Karpas-422 (cell line): ENCODE measurements around the gene POU2F3. TPM values are rescaled to one million over a fixed set of nuclear protein-coding genes. Genes with fewer than 3 reads are reported as not detected.

Source experiments
- DNase-seq: peaks from one replicate; pipeline ENCODE4 v3.0.0-alpha.2; 2015
- H2AFZ ChIP-seq: fragments of 200-600 bp; sonication (generic); 2 replicates; pipeline ENCODE4 v1.6.1; 2014; ENCODE audit warnings: antibody characterized with exemption, low read length, mixed read lengths
- H3K27ac ChIP-seq: fragments of 200-600 bp; sonication (generic); 2 replicates; pipeline ENCODE4 v1.5.1; 2014; ENCODE audit warnings: mild to moderate bottlenecking, low read length, moderate library complexity
- H3K27me3 ChIP-seq: fragments of 200-600 bp; sonication (generic); 2 replicates; pipeline ENCODE4 v1.6.1; 2014; ENCODE audit warnings: low read length, mixed read lengths
- H3K36me3 ChIP-seq: fragments of 200-600 bp; sonication (generic); 2 replicates; pipeline ENCODE4 v1.6.1; 2014; ENCODE audit warnings: low read length, mixed read lengths; ENCODE audit not compliant: insufficient read depth
- H3K4me1 ChIP-seq: fragments of 200-600 bp; sonication (generic); 2 replicates; pipeline ENCODE4 v1.6.1; 2014; ENCODE audit warnings: mild to moderate bottlenecking, low read length, mixed read lengths
- H3K4me2 ChIP-seq: fragments of 200-600 bp; sonication (generic); 2 replicates; pipeline ENCODE4 v1.6.1; 2014; ENCODE audit warnings: low read length, low read depth, mild to moderate bottlenecking; ENCODE audit not compliant: poor library complexity, severe bottlenecking
- H3K4me3 ChIP-seq: fragments of 200-600 bp; sonication (generic); 2 replicates; pipeline ENCODE4 v1.5.1; 2014; ENCODE audit warnings: mild to moderate bottlenecking, antibody characterized with exemption, low read length, mixed read lengths
- H3K79me2 ChIP-seq: fragments of 200-600 bp; sonication (generic); 2 replicates; pipeline ENCODE4 v1.6.1; 2014; ENCODE audit warnings: mild to moderate bottlenecking, low read length, mixed read lengths
- H3K9ac ChIP-seq: fragments of 200-600 bp; sonication (generic); 2 replicates; pipeline ENCODE4 v1.6.0; 2014; ENCODE audit warnings: low read length
- H3K9me2 ChIP-seq: fragments of 200-600 bp; sonication (generic), shearing (Covaris generic); replicated peaks from 2 replicates; pipeline ENCODE4 v1.6.0; 2014; ENCODE audit warnings: mild to moderate bottlenecking, low read length, moderate library complexity; ENCODE audit not compliant: insufficient read depth
- H3K9me3 ChIP-seq: fragments of 300-700, 200-600 bp; sonication (generic); 2 replicates; pipeline ENCODE4 v1.6.1; 2014; ENCODE audit warnings: low read length, mixed read lengths
- H4K20me1 ChIP-seq: fragments of 200-600 bp; sonication (generic); 2 replicates; pipeline ENCODE4 v1.6.1; 2014; ENCODE audit warnings: mild to moderate bottlenecking, antibody characterized with exemption, low read length, low read depth; ENCODE audit not compliant: insufficient read depth
- total RNA-seq: library from RNA; depleted of rRNA; stranded (reverse); fragments of >200 nt; shearing (Covaris generic); gene quantifications from 2 replicates; pipeline ENCODE4 v1.2.3, GENCODE V29; 2014; ENCODE audit warnings: low replicate concordance

The POU2F3 gene
- total RNA-seq, 1 experiment from 2014 or later = not detected

- no peaks in the 10 kb centered on the region for H3K4me1 ChIP-seq
- no peaks in the 10 kb centered on the region for H3K9me2 ChIP-seq
- no peak overlapping the region for H3K9ac ChIP-seq
- H2AFZ ChIP-seq = no peak overlapping the region
- H3K27me3 ChIP-seq = no peaks in the 10 kb centered on the region
- no peaks in the 10 kb centered on the region for H3K36me3 ChIP-seq
- H3K27ac ChIP-seq = no peak overlapping the region
- H3K9me3 ChIP-seq = no peaks in the 10 kb centered on the region
- no peaks in the 10 kb centered on the region for H3K79me2 ChIP-seq
- DNase-seq = no peak
- H3K4me3 ChIP-seq = no peak overlapping the region
- no peaks in the 10 kb centered on the region for H4K20me1 ChIP-seq
- no peak overlapping the region for H3K4me2 ChIP-seq
Observed at GRCh38 chr11:120197977-120198376, 42.0 kb upstream of the POU2F3 start.

- Histone ChIP-seq H3K27ac (no peak overlapping the region), H3K4me3 (no peak overlapping the region), H3K4me2 (no peak overlapping the region), H3K27me3 (no peaks in the 10 kb centered on the region), H3K9me3 (no peaks in the 10 kb centered on the region), H3K9ac (no peak overlapping the region), H3K4me1 (no peaks in the 10 kb centered on the region), H3K36me3 (no peaks in the 10 kb centered on the region), H3K9me2 (no peaks in the 10 kb centered on the region), H2AFZ (no peak overlapping the region), H4K20me1 (no peaks in the 10 kb centered on the region), H3K79me2 (no peaks in the 10 kb centered on the region)
- no peak for DNase-seq
Observed at GRCh38 chr11:120198403-120198786, 41.5 kb upstream of the POU2F3 start.

GRCh38 chr11:120198787-120199469 is 41.0 kb upstream of the POU2F3 start:
- Histone ChIP-seq H3K79me2 (no peaks in the 10 kb centered on the region), H3K9ac (no peak overlapping the region), H3K27ac (no peak overlapping the region), H2AFZ (no peak overlapping the region), H3K9me3 (no peaks in the 10 kb centered on the region), H3K4me3 (no peak overlapping the region), H3K27me3 (no peaks in the 10 kb centered on the region), H3K9me2 (no peaks in the 10 kb centered on the region), H3K4me1 (no peaks in the 10 kb centered on the region), H3K36me3 (no peaks in the 10 kb centered on the region), H3K4me2 (no peak overlapping the region), H4K20me1 (no peaks in the 10 kb centered on the region)
- DNase-seq = no peak

GRCh38 chr11:120199613-120200012 is 40.3 kb upstream of the POU2F3 start:
- DNase-seq = no peak
- H3K4me2 ChIP-seq = no peak overlapping the region

DNA sequence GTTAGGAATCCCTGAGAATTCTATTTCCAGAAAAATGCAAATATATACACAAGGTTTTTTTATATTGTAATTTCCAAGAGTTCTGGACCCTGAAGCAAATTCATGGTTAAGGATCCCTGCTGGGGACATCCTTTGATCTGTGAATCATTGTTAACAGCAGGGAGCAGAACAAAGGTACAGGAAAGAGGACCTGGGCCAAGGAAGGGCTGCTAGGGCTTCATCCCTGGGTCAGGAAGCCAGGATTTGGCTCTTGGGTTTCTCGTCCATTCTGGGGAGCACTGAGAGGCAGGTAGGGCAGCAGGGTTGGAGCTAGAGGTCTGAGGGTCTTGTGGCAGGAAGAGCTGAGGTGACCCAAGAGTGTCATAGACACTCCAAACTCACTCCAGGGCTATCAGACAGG is 39.3 kb upstream of the POU2F3 start:
- Histone ChIP-seq H3K4me2 (no peak overlapping the region), H3K79me2 (no peaks in the 10 kb centered on the region), H3K4me3 (no peak overlapping the region)

More at GRCh38 chr11:120199613-120200012, 40.3 kb upstream of the POU2F3 start:
- Histone ChIP-seq H4K20me1 (no peaks in the 10 kb centered on the region), H3K9me2 (no peaks in the 10 kb centered on the region), H3K27ac (no peak overlapping the region), H3K79me2 (no peaks in the 10 kb centered on the region), H3K36me3 (no peaks in the 10 kb centered on the region), H3K27me3 (no peaks in the 10 kb centered on the region), H3K4me3 (no peak overlapping the region), H3K9me3 (no peaks in the 10 kb centered on the region), H3K9ac (no peak overlapping the region), H2AFZ (no peak overlapping the region), H3K4me1 (no peaks in the 10 kb centered on the region)

DNA sequence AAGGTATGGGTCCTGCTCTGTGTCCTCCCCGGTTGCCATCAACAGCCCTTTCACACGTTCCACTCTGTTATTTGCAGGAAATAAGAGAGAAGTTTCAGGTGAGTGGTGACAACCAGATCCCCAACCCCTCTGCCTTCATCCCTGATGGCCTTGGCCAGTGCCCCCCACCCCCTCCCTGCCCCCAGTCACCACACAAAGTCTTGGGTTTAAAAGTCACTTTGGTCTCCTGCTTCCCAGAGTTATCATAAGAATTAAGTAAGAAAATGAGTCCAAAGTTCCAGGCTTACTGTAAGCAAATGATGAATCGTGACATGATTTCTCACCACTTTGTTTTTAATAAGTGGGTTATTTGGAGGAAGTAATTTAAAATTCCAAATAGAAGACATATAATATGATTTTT is 38.3 kb upstream of the POU2F3 start:
- no peak overlapping the region for H3K4me3 ChIP-seq
- no peaks in the 10 kb centered on the region for H3K9me3 ChIP-seq
- DNase-seq = no peak
- H3K4me1 ChIP-seq = no peaks in the 10 kb centered on the region
- no peak overlapping the region for H2AFZ ChIP-seq
- no peak overlapping the region for H3K27ac ChIP-seq
- no peaks in the 10 kb centered on the region for H3K9me2 ChIP-seq
- no peaks in the 10 kb centered on the region for H3K36me3 ChIP-seq
- H4K20me1 ChIP-seq = no peaks in the 10 kb centered on the region
- no peaks in the 10 kb centered on the region for H3K79me2 ChIP-seq
- H3K27me3 ChIP-seq = no peaks in the 10 kb centered on the region
- no peak overlapping the region for H3K9ac ChIP-seq
- H3K4me2 ChIP-seq = no peak overlapping the region

More for the DNA sequence above, 39.3 kb upstream of the POU2F3 start:
- Histone ChIP-seq H3K4me1 (no peaks in the 10 kb centered on the region), H2AFZ (no peak overlapping the region), H3K27ac (no peak overlapping the region), H3K27me3 (no peaks in the 10 kb centered on the region), H3K9ac (no peak overlapping the region), H4K20me1 (no peaks in the 10 kb centered on the region), H3K9me3 (no peaks in the 10 kb centered on the region), H3K9me2 (no peaks in the 10 kb centered on the region), H3K36me3 (no peaks in the 10 kb centered on the region)
- no peak for DNase-seq

DNA sequence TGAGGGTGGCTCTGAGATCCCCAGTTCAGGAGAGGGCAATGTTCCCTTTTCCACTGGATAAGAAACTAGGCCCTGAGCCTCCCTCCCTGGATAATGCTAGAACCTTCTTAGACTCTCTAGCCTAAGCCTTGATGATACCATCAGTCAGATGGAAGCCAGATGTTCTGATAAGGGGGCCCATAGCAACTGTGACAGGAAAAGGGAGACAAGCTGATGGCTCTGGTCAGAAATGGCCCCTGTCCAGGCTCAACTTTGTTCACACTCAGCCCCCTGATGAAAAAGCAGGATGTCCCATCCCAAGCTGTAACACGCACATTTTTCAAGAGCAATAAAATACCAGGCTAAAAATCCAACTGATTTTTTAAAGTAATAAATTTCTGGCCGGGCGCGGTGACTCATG is 36.3 kb upstream of the POU2F3 start:
- no peaks in the 10 kb centered on the region for H3K79me2 ChIP-seq
- no peak overlapping the region for H3K4me3 ChIP-seq
- no peaks in the 10 kb centered on the region for H3K27me3 ChIP-seq
- no peak for DNase-seq
- H3K9me3 ChIP-seq = no peaks in the 10 kb centered on the region
- H3K4me1 ChIP-seq = no peaks in the 10 kb centered on the region
- H3K9ac ChIP-seq = no peak overlapping the region
- no peak overlapping the region for H3K27ac ChIP-seq
- H2AFZ ChIP-seq = no peak overlapping the region
- H3K36me3 ChIP-seq = no peaks in the 10 kb centered on the region
- H3K9me2 ChIP-seq = no peaks in the 10 kb centered on the region
- H3K4me2 ChIP-seq = no peak overlapping the region
- H4K20me1 ChIP-seq = no peaks in the 10 kb centered on the region

- no peaks in the 10 kb centered on the region for H3K79me2 ChIP-seq
- no peak overlapping the region for H3K4me2 ChIP-seq
- no peak overlapping the region for H2AFZ ChIP-seq
- no peak overlapping the region for H3K27ac ChIP-seq
- H3K9ac ChIP-seq = no peak overlapping the region
- H3K27me3 ChIP-seq = no peaks in the 10 kb centered on the region
- H3K36me3 ChIP-seq = no peaks in the 10 kb centered on the region
- H3K4me1 ChIP-seq = peaks cover 4% of the 10 kb centered on the region; the same call in 1 of the 2 replicates
- no peak overlapping the region for H3K4me3 ChIP-seq
- DNase-seq = no peak
- no peaks in the 10 kb centered on the region for H3K9me2 ChIP-seq
- no peaks in the 10 kb centered on the region for H3K9me3 ChIP-seq
- H4K20me1 ChIP-seq = no peaks in the 10 kb centered on the region
Observed at GRCh38 chr11:120205596-120206161, 34.3 kb upstream of the POU2F3 start.
